ENCODE measurements around the gene AOAH.

The AOAH gene

DNA sequence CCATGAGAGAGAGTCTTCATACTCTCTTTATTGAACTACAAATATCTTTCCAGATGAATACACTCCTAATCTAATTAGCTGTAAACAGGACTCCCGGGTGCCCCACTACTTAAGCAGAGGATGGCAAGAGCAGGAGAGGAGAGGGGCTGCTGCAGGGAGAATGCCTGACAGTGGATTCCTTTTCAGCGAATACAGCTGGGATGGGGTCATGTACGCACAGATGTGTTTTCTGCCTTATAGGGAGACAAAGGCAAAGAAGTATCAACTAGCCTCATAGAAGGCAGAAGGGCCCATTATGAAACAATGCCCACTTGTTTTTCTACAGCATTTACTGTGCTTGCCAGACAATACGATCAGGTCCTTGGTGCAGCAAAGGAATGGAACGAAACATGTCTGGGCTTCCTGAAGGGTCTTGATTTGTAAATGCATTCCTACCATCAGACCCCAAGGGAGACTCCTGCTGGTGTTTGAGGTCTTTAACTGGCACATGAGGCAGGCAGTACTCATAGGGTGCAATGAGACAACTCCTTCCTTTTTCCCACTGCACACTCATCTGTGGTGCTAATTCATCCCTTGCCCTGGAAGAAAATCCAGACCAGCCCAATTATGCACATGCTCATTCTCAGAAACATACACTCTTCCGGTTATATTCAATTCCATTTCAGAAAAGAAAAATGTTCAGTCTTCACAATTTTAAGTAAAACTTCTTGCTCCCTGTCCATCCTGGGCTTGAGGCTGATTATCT is 117.1 kb downstream of the AOAH start:
- TF ChIP-seq, protein P1, sequence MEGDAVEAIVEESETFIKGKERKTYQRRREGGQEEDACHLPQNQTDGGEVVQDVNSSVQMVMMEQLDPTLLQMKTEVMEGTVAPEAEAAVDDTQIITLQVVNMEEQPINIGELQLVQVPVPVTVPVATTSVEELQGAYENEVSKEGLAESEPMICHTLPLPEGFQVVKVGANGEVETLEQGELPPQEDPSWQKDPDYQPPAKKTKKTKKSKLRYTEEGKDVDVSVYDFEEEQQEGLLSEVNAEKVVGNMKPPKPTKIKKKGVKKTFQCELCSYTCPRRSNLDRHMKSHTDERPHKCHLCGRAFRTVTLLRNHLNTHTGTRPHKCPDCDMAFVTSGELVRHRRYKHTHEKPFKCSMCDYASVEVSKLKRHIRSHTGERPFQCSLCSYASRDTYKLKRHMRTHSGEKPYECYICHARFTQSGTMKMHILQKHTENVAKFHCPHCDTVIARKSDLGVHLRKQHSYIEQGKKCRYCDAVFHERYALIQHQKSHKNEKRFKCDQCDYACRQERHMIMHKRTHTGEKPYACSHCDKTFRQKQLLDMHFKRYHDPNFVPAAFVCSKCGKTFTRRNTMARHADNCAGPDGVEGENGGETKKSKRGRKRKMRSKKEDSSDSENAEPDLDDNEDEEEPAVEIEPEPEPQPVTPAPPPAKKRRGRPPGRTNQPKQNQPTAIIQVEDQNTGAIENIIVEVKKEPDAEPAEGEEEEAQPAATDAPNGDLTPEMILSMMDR (IDR thresholded peaks at IDR 0.05; ENCODE audit: low read depth, low read length) = no peak
- no peak for DNase-seq (ENCODE audit: low read depth in 2 of 2)

DNA sequence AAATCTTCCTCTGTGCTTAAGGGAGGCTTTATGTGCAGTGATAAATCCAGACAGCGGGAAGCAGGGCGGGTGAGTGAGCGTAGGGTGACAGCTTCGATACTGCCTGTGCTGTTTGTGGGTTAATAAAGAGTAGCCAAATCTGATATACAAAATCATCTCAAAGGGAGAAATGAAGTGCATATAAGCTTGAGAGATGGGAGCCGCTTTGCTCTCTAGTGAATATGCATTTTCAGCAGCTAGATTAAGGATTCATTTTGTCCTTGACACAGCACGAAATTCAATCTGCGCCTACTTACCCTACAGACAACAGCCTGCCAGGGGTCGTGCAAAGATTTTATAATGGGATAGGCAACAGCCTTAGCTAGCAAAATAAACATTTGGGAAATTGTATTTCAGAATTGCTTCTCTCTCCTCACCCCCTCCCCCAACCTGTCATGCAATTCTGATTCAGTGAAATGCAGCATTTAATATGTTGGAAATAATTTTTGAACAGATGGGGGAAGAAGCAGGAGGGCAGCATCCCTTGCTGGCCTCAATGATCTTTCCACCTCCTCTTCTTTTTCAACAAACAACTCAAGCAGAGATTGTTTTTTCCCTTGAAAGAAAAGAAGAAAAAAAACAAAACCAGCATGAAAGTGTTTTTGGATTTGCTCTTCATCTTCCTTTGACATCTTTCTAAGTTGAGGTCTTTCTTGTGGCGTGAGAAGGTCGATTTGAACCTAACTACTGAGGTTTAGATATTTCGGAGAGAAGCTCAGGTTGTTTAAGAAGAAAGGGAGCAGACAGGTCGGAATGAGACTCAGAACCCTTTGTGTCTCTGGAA is 117.9 kb downstream of the AOAH start:
- TF ChIP-seq, protein P1 (IDR thresholded peaks at IDR 0.05; ENCODE audit: low read depth, low read length) = no peak
- no peak for DNase-seq (ENCODE audit: low read depth in 2 of 2)
- no peak overlapping the region for H3K4me3 ChIP-seq (replicated peaks in 1 of 2; ENCODE audit: low read depth in 2 of 2, low read length in 2 of 2)

More for the DNA sequence above, 117.1 kb downstream of the AOAH start:
- H3K4me3 ChIP-seq (replicated peaks in 1 of 2; ENCODE audit: low read depth in 2 of 2, low read length in 2 of 2) = no peak overlapping the region

DNA sequence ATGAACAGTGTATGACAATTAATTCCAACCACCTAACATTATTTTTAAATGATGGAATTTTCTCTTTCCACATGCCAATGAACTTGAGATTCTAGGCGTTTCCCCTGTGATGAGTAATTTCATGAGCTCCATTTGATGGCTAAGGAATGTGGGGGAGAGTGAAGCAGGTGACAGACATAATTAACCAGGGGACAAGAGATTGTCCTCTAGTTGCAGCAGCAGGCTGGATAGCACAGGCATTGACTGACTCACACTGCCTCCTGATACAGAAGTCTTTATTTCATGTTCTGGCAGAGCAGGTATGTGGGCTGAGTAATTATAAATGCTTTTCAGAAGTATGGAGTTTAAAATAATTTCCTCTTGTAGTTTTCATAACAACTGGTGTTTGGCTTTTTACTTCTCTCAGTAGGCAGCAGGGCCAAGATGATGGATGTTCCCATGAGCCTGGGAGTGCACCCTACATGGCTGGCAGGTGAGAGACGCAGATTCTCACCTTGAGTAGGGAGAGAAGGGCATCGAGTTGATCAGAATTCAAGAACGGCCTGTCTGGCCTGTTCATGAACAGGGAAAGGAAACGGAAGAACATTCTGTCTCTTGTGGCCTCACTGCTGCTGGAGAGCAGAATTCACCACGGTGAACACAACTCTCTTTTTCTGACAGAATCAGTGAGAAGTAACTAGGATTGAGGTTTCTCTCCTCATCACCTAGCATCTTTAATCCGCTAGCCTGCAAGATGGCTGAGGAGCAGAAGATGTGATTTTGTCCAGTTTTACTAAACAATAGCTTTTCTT is 118.8 kb downstream of the AOAH start:
- TF ChIP-seq, protein P1 (IDR thresholded peaks at IDR 0.05; ENCODE audit: low read depth, low read length) = no peak
- no peak for DNase-seq (ENCODE audit: low read depth in 2 of 2)
- H3K4me3 ChIP-seq (replicated peaks in 1 of 2; ENCODE audit: low read depth in 2 of 2, low read length in 2 of 2) = no peak overlapping the region

DNA sequence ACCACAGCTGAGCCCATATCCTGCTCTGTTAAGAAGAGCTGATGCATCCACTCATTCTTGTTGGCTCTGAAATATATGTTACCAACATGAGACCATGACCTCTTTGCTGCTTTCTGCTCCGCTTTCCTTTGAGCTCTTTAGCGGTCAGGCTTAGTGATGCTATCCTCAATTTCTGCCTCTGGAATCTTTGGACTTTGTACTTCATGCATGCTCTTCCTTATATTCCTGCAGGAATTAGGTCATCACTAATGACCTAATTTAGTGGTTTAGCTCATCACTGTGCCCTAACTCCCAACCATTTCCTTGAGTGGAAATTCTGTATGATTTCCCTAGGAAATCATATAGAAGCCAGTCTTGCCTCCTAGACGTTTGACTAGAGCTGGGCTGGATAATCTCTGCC is 119.5 kb downstream of the AOAH start:
- TF ChIP-seq, protein P1 (IDR thresholded peaks at IDR 0.05; ENCODE audit: low read depth, low read length) = no peak
- no peak for DNase-seq (ENCODE audit: low read depth in 2 of 2)
- H3K4me3 ChIP-seq (replicated peaks in 1 of 2; ENCODE audit: low read depth in 2 of 2, low read length in 2 of 2) = no peak overlapping the region

DNA sequence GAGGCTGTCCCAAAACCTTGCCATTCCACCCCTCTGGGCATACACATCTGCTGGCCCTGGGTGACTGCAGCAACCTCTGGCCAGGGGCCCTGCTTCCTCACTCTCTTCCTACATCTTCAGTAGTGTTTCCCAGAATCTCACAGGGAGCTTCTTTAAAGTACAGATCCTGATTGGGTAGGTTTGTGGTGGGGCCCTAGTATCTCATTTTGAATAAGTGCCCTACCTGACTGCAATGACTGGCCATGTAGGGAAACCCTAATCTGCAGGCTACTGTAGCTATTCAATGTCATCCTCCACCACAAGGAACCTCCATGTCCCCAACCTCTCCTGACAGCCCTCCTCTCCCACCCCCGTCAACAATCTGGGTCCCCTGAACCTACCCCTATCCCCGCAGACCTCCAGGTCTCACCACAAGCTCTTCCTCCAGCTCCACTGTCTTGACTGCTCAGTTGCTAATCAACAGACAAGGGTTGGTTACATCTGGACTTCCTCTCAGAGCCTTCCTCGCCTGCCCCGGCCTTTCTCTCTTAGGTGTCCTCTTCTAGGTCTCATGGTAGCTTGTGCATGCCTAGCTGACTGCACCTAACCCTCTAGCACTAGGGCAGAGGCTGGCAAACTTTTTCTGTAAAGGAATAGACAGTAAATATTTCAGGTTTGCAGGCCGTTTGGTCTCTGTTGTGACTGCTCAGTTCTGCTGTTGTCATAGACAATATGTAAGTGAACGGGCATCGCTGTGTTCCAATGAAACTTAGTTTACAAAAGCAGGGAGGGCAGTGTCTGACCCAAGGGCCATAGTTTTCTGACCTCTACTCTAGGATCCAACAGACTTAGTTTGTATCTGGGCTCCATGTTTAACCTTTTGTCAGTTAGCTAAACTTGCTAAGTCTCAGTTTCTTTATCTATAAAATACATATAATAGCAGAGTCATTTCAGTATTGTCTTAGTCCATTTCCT is 121.1 kb downstream of the AOAH start:
- no peak overlapping the region for H3K4me3 ChIP-seq (replicated peaks in 1 of 2; ENCODE audit: low read depth in 2 of 2, low read length in 2 of 2)
- no peak for DNase-seq (ENCODE audit: low read depth in 2 of 2)
- TF ChIP-seq, protein P1 (IDR thresholded peaks at IDR 0.05; ENCODE audit: low read depth, low read length) = no peak

DNA sequence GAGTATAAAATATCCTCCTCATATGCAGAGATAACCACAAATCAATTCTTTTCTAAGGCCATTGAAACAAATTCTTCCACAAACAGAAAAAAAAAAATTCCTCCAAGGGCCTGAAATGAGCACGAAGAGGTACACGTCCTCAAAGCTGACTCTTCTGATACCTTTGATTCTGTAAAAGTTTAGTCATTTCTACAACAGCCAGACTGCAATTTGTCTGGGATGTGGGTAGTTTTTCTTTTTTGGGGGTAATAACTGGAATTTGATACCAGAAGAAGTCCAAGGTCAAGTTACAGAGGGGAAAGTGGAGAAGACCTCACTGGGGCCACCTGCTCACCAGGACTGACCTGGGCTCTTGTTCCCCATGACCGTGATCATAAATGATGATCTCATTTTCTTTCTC is 121.8 kb downstream of the AOAH start:
- TF ChIP-seq, protein P1 (IDR thresholded peaks at IDR 0.05; ENCODE audit: low read depth, low read length) = no peak
- no peak for DNase-seq (ENCODE audit: low read depth in 2 of 2)

More for the DNA sequence above, 121.8 kb downstream of the AOAH start:
- H3K4me3 ChIP-seq (replicated peaks in 1 of 2; ENCODE audit: low read depth in 2 of 2, low read length in 2 of 2) = no peak overlapping the region

All from cardiac fibroblast (primary cell).